Activated T-cell treated with anti-CD3 and anti-CD28 coated beads for 24 hours (primary cell): ENCODE data around the gene SESTD1.
A peak's percentile ranks its signal among the peaks of the same experiment; 100 is the strongest.
"Not testable (repeated sequence)": the region's sequence is repeated elsewhere in the genome, so short reads cannot be mapped to it uniquely, and the experiment has no call there.

Experiments used
- DNase-seq: peaks from one replicate; pipeline ENCODE4 v3.0.0-alpha.2; 2020; ENCODE audit warnings: low read depth

SESTD1 gene

GRCh38 chr2:179239195-179239594 is 25.4 kb downstream of the SESTD1 start:
- DNase-seq = no peak

GRCh38 chr2:179238027-179238426 is 26.6 kb downstream of the SESTD1 start:
- DNase-seq = no peak

GRCh38 chr2:179237209-179237946 is 27.3 kb downstream of the SESTD1 start:
- no peak for DNase-seq

- no peak for DNase-seq
Observed at GRCh38 chr2:179235463-179236108, 29.0 kb downstream of the SESTD1 start.

- DNase-seq = no peak
Observed at GRCh38 chr2:179234658-179235240, 29.9 kb downstream of the SESTD1 start.

- no peak for DNase-seq
Observed at GRCh38 chr2:179233626-179234430, 30.8 kb downstream of the SESTD1 start.

GRCh38 chr2:179233083-179233490 is 31.5 kb downstream of the SESTD1 start:
- DNase-seq = no peak

- DNase-seq = no peak
Observed at GRCh38 chr2:179226961-179227259, 37.7 kb downstream of the SESTD1 start.

- DNase-seq = no peak
Observed at GRCh38 chr2:179226203-179226960, 38.2 kb downstream of the SESTD1 start.

- no peak for DNase-seq
Observed at GRCh38 chr2:179224361-179224760, 40.3 kb downstream of the SESTD1 start.

- DNase-seq = no peak
Observed at GRCh38 chr2:179222076-179222475, 42.6 kb downstream of the SESTD1 start.

GRCh38 chr2:179218848-179219594 is 45.6 kb downstream of the SESTD1 start:
- peak; percentile 38 for DNase-seq

- DNase-seq = not testable (repeated sequence)
Observed at GRCh38 chr2:179214671-179215070, 50.0 kb downstream of the SESTD1 start.

GRCh38 chr2:179211355-179211754 is 53.3 kb downstream of the SESTD1 start:
- no peak for DNase-seq

GRCh38 chr2:179208277-179208676 is 56.4 kb downstream of the SESTD1 start:
- DNase-seq = not testable (repeated sequence)

GRCh38 chr2:179207047-179207446 is 57.6 kb downstream of the SESTD1 start:
- no peak for DNase-seq

GRCh38 chr2:179201869-179202268 is 62.8 kb downstream of the SESTD1 start:
- no peak for DNase-seq

- DNase-seq = not testable (repeated sequence)
Observed at GRCh38 chr2:179195926-179196590, 68.6 kb downstream of the SESTD1 start.

GRCh38 chr2:179195141-179195540 is 69.5 kb downstream of the SESTD1 start:
- DNase-seq = no peak

GRCh38 chr2:179193759-179194394 is 70.8 kb downstream of the SESTD1 start:
- DNase-seq = no peak
